HepG2 (cell line): ENCODE measurements around the gene TMEM231. TPM values are rescaled to one million over a fixed set of nuclear protein-coding genes. Genes with fewer than 3 reads are reported as not detected.

Experiments
- ATAC-seq: fragments of 200-7000 bp; cut with Tn5 transposase; 3 replicates; pipeline ENCODE4 v1.9.1; 2020; ENCODE audit warnings: mild to moderate bottlenecking, moderate library complexity
- BruUV-seq: library from RNA; stranded (reverse); fragments of 400-500 nt; replicated peaks from 2 replicates; lab custom pipeline; 2021; lab: Mats Ljungman, UMichigan
- CTCF ChIA-PET: fragments of 300-600 bp; formaldehyde crosslinking; extraction: SDS; loops from one replicate; lab custom pipeline; 2021; ENCODE audit warnings: low total read pairs, inconsistent platforms, low intra/inter-chr PET ratio; lab: Yijun Ruan, JAX
- POLR2A ChIA-PET: fragments of 350-600 bp; sonication (Branson Sonifier 250); formaldehyde crosslinking; loops from one replicate; lab custom pipeline; 2020; ENCODE audit warnings: antibody characterized with exemption, inconsistent platforms; lab: Yijun Ruan, JAX
- DNase-seq: peaks from one replicate; pipeline ENCODE4 v3.0.0-alpha.2; 2015; ENCODE audit warnings: low spot score
- FAIRE-seq: peaks from 3 replicates; lab custom pipeline; 2011; peaks lifted over from hg19 to GRCh38; lab: Jason Lieb, UNC
- H2AFZ ChIP-seq: one replicate; pipeline ENCODE4 v1.6.1; 2011; ENCODE audit warnings: low read length, inconsistent platforms
- H3K27ac ChIP-seq: fragments of 300-600 bp; 3 replicates; pipeline ENCODE4 v1.8.0; 2011; ENCODE audit warnings: mixed run types, mild to moderate bottlenecking, mixed read lengths, low read length, inconsistent platforms; ENCODE audit not compliant: insufficient read depth; ENCODE audit errors: extremely low read length
- H3K27me3 ChIP-seq, 2 experiments: fragments of 200-600 bp in 1 of 2; 2 replicates in 1 of 2; 3 replicates in 1 of 2; pipeline versions ENCODE4 v1.6.0 to v1.8.0; 2011; ENCODE audit warnings: low read length in 2 of 2, mild to moderate bottlenecking in 2 of 2, moderate library complexity in 2 of 2, inconsistent platforms in 1 of 2; ENCODE audit not compliant: insufficient read depth in 2 of 2, control insufficient read depth in 1 of 2
- H3K36me3 ChIP-seq, 2 experiments: fragments of 200-600 bp in 1 of 2; replicated peaks in 1 of 2; 2 replicates in 1 of 2; 3 replicates in 1 of 2; pipeline versions ENCODE4 v1.5.1 to v1.8.0; 2011; ENCODE audit warnings: low read length in 2 of 2, inconsistent platforms in 1 of 2; ENCODE audit not compliant: insufficient read depth in 2 of 2, control insufficient read depth in 1 of 2
- H3K4me1 ChIP-seq: 2 replicates; pipeline ENCODE4 v1.5.1; 2012; ENCODE audit warnings: low read length, inconsistent platforms; ENCODE audit not compliant: insufficient read depth
- H3K4me2 ChIP-seq: 2 replicates; pipeline ENCODE4 v1.6.0; 2011; ENCODE audit warnings: low read depth, low read length, inconsistent platforms
- H3K4me3 ChIP-seq, 3 experiments: fragments of 200-600 bp in 1 of 3; sonication (generic), shearing (Covaris generic) in 1 of 3; replicated peaks in 1 of 3; 2 replicates each; pipeline ENCODE4 v1.5.1; 2011 to 2016; ENCODE audit warnings: low read length in 3 of 3, inconsistent platforms in 2 of 3, low read depth in 2 of 3, mild to moderate bottlenecking in 2 of 3, control low read depth in 1 of 3, mixed read lengths in 1 of 3; ENCODE audit not compliant: insufficient read depth in 1 of 3
- H3K79me2 ChIP-seq: one replicate; pipeline ENCODE4 v1.6.1; 2011; ENCODE audit warnings: low read length, inconsistent platforms; ENCODE audit not compliant: insufficient read depth
- H3K9ac ChIP-seq: 2 replicates; pipeline ENCODE4 v1.6.0; 2011; ENCODE audit warnings: mild to moderate bottlenecking, low read depth, low read length, inconsistent platforms; ENCODE audit not compliant: insufficient read depth
- H3K9me3 ChIP-seq: 2 replicates; pipeline ENCODE4 v1.5.1; 2012; ENCODE audit warnings: mild to moderate bottlenecking, low read length
- H4K20me1 ChIP-seq: 2 replicates; pipeline ENCODE4 v1.6.0; 2011; ENCODE audit warnings: inconsistent platforms, mild to moderate bottlenecking, low read length, moderate library complexity; ENCODE audit not compliant: insufficient read depth
- AKAP8 ChIP-seq: sonication (generic); formaldehyde crosslinking; IDR thresholded peaks from 2 replicates; pipeline ENCODE4 v1.5.1; 2020; ENCODE audit warnings: mild to moderate bottlenecking, missing genetic modification reagents
- CTCF ChIP-seq: sonication (generic); formaldehyde crosslinking; IDR thresholded peaks from 2 replicates; pipeline ENCODE4 v1.5.0; 2020; ENCODE audit warnings: mild to moderate bottlenecking, missing genetic modification reagents, moderate library complexity
- FOXA1 ChIP-seq, 2 experiments: fragments of 450-650 bp in 1 of 2; sonication (generic) in 1 of 2; formaldehyde crosslinking in 1 of 2; IDR thresholded peaks; 2 replicates each; pipeline versions ENCODE4 v1.4.0 to v1.6.1; 2016 to 2020; ENCODE audit warnings: missing genetic modification reagents in 1 of 2
- GLI4 ChIP-seq: sonication (generic); formaldehyde crosslinking; IDR thresholded peaks from 2 replicates; pipeline ENCODE4 v1.5.1; 2020; ENCODE audit warnings: missing genetic modification reagents, mild to moderate bottlenecking, moderate library complexity, borderline replicate concordance
- GTF2F1 ChIP-seq: fragments of 150-350 bp; IDR thresholded peaks from 2 replicates; pipeline ENCODE4 v1.6.1; 2014; ENCODE audit warnings: low read length
- KLF13 ChIP-seq: sonication (generic); formaldehyde crosslinking; IDR thresholded peaks from 2 replicates; pipeline ENCODE4 v1.4.0; 2020; ENCODE audit warnings: mild to moderate bottlenecking, missing genetic modification reagents
- MXD3 ChIP-seq: IDR thresholded peaks from 2 replicates; pipeline ENCODE4 v1.6.1; 2016; ENCODE audit warnings: mild to moderate bottlenecking, missing biosample characterization, missing genetic modification reagents
- NCOA5 ChIP-seq: sonication (generic); formaldehyde crosslinking; IDR thresholded peaks from 2 replicates; pipeline ENCODE4 v1.4.0; 2020; ENCODE audit warnings: missing genetic modification reagents
- PCBP2 ChIP-seq: fragments of 200-400 bp; formaldehyde crosslinking; optimal IDR thresholded peaks from 2 replicates; pipeline ENCODE3; 2018; ENCODE audit warnings: low read length, low read depth; ENCODE audit not compliant: poor library complexity, severe bottlenecking
- RFXAP ChIP-seq: sonication (generic); formaldehyde crosslinking; IDR thresholded peaks from 2 replicates; pipeline ENCODE4 v1.4.0; 2020; ENCODE audit warnings: missing genetic modification reagents, borderline replicate concordance
- ZNF230 ChIP-seq: sonication (generic); formaldehyde crosslinking; IDR thresholded peaks from 2 replicates; pipeline ENCODE4 v1.4.0; 2020; ENCODE audit warnings: mild to moderate bottlenecking, missing genetic modification reagents
- ZNF546 ChIP-seq: sonication (generic); formaldehyde crosslinking; conservative IDR thresholded peaks from 2 replicates; pipeline ENCODE4 v1.8.1; 2023; ENCODE audit warnings: mild to moderate bottlenecking, missing genetic modification reagents
- ZNF562 ChIP-seq: sonication (generic); formaldehyde crosslinking; IDR thresholded peaks from 2 replicates; pipeline ENCODE4 v1.8.0; 2022; ENCODE audit warnings: missing genetic modification reagents, borderline replicate concordance
- WGBS: methylation state at CpG from one replicate; pipeline ENCODE4 v1.1.6; 2017; ENCODE audit warnings: low lambda C conversion rate; 5-methylcytosine and 5-hydroxymethylcytosine counted together
- in situ Hi-C: cut with HindIII; loops from 2 replicates; pipeline ENCODE4 v1.10.0; 2017; ENCODE audit warnings: low pct_unique_long_range_greater_than_20kb; ENCODE audit not compliant: extremely low pct_ligation_motif_present
- intact Hi-C: fragments of 100-400 bp; cut with micrococcal nuclease; formaldehyde crosslinking; loops from one replicate; pipeline ENCODE4 v1.10.0; 2022; ENCODE audit not compliant: unreplicated experiment
- polyA plus RNA-seq, 8 experiments: library from polyadenylated mRNA; depleted of rRNA in 3 of 8; stranded (reverse) in 7 of 8; unstranded in 1 of 8; fragments of >200 nt; fragmentation: Illumina TruSeq in 4 of 8; extraction: Trizol in 4 of 8; gene quantifications; 2 replicates each; pipeline versions ENCODE4 v1.2.1 to v1.2.3, GENCODE V29; 2011 to 2016; ENCODE audit warnings: low read depth in 4 of 8, missing spikeins in 1 of 8, mixed read lengths in 1 of 8; ENCODE audit not compliant: insufficient read depth in 1 of 8
- total RNA-seq, 5 experiments: library from RNA; depleted of rRNA; stranded (reverse); fragments of >200 nt; fragmentation: Illumina TruSeq; extraction: Trizol; gene quantifications; 2 replicates each; pipeline ENCODE4 v1.2.3, GENCODE V29; 2016; ENCODE audit warnings: low read depth in 1 of 5
- TF ChIP-seq, protein P1 (sequence below): sonication (generic); formaldehyde crosslinking; IDR thresholded peaks from 2 replicates; pipeline ENCODE4 v1.9.0; 2022; ENCODE audit warnings: low read depth, missing genetic modification reagents
- TF ChIP-seq, protein P2 (sequence below): sonication (generic); formaldehyde crosslinking; IDR thresholded peaks from 2 replicates; pipeline ENCODE4 v1.9.0; 2021; ENCODE audit warnings: missing genetic modification reagents, mild to moderate bottlenecking, borderline replicate concordance

TMEM231 gene
- total and polyA plus RNA-seq, 2 of the 13 experiments (the other 11 are each of a cell fraction or from before 2014, with no cell fraction given), result 3.5 to 7.4 TPM

DNA sequence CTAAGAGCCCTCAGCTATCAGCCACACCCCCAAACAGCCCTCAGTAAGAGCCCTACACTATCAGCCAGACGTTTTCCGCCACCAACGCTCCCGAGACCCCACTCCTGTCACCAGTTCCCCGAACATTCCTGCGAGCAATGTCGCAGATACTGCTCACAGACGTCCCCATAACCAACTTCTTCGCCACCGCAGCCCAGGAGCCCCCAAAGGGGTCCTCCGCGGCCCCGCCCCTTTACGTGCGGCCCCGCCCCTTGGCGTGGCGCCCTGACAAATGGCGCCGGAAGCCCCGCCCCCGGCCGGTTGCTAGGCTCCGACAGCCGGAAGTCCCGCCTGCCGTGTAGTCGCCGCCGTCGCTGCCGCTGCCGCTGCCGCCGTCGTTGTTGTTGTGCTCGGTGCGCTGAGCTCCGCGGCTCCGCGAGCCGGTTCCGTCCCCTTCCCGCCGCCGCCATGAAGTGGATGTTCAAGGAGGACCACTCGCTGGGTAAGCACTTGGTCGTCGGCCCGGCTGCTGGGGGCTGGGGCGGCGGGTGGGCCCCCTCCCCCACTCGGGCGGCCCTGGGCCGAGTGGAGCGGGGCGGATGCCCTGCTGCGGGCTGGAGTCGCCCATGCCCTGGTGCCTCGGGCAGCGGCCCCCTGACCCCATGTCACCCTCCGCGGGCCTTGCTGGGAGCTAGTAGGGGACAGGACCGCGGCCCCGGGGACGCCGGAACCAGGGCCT is 10.1 kb upstream of the TMEM231 start, which contains the start of gene GABARAPL2:
Gene GABARAPL2 (plus strand): TSS at position 340 of the 718 bp plus-strand sequence. CDS start 108 bp downstream, at position 448.
- Histone ChIP-seq H3K9me3 (no peaks in the 10 kb centered on the region), H3K36me3 (peaks cover 10 to 32% of the 10 kb centered on the region in 2 experiments), H3K27ac (peak within 1 kb of the TSS; percentile 34), H3K4me1 (peaks cover 28% of the 10 kb centered on the region), H2AFZ (peak within 1 kb of the TSS; percentile 85), H3K79me2 (peaks cover 13% of the 10 kb centered on the region), H3K9ac (peak within 1 kb of the TSS; percentile 83), H3K4me2 (peak within 1 kb of the TSS; percentile 99), H4K20me1 (peaks cover 13% of the 10 kb centered on the region; the same call in 1 of the 2 replicates), H3K4me3 (peak within 1 kb of the TSS; percentile 87 to 96 (median 88)), H3K27me3 (peaks cover 0 to 4% of the 10 kb centered on the region in 2 experiments; a peak in 2 of 5 replicates)
- DNase-seq (peak; percentile 70), FAIRE-seq (no peak), ATAC-seq (peak; percentile 86)
- intact Hi-C loops, result loop anchor here (5.0 kb wide), 2 partner anchors 49 to 81 kb away; partner anchors contain the start of genes KARS1 and TERF2IP
- BruUV-seq, result no TSS peak
- ChIA-PET POLR2A (interaction anchor here (0.7 to 3.2 kb wide), 5 partner anchors 11 to 81 kb away, joined by 3 to 27 read pairs (median 16); partner anchors contain the start of genes ADAT1, CHST5, KARS1 and TERF2IP), CTCF (no interaction called here)
- under 1% methylated on average over 28 of the region's 69 CpGs for WGBS
- in situ Hi-C loops, result no loop called here
- TF ChIP-seq GLI4 (CRISPR knock-in tag) (peak; percentile 97; the same call in 1 of the 2 replicates), PCBP2 (no peak), KLF13 (CRISPR knock-in tag) (no peak), ZNF230 (no peak), NCOA5 (CRISPR knock-in tag) (no peak), FOXA1 (IDR thresholded peaks at IDR 0.05) (no peak), FOXA1 (CRISPR knock-in tag; IDR thresholded peaks at IDR 0.05) (0 out of 2 replicates have a peak, but pooled peaks have one; percentile 19), AKAP8 (CRISPR knock-in tag) (no peak; the same call in 1 of the 2 replicates), MXD3 (CRISPR knock-in tag) (peak; percentile 82), RFXAP (peak; percentile 88), GTF2F1 (no peak), CTCF (CRISPR knock-in tag) (no peak; the same call in 1 of the 2 replicates), ZNF562 (CRISPR knock-in tag) (no peak), ZNF546 (CRISPR knock-in tag) (peak; percentile 58; the same call in 1 of the 2 replicates)
- TF ChIP-seq, protein P1, sequence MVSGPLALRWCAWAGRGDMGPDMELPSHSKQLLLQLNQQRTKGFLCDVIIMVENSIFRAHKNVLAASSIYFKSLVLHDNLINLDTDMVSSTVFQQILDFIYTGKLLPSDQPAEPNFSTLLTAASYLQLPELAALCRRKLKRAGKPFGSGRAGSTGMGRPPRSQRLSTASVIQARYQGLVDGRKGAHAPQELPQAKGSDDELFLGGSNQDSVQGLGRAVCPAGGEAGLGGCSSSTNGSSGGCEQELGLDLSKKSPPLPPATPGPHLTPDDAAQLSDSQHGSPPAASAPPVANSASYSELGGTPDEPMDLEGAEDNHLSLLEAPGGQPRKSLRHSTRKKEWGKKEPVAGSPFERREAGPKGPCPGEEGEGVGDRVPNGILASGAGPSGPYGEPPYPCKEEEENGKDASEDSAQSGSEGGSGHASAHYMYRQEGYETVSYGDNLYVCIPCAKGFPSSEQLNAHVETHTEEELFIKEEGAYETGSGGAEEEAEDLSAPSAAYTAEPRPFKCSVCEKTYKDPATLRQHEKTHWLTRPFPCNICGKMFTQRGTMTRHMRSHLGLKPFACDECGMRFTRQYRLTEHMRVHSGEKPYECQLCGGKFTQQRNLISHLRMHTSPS (CRISPR knock-in tag), result no peak
- TF ChIP-seq, protein P2, sequence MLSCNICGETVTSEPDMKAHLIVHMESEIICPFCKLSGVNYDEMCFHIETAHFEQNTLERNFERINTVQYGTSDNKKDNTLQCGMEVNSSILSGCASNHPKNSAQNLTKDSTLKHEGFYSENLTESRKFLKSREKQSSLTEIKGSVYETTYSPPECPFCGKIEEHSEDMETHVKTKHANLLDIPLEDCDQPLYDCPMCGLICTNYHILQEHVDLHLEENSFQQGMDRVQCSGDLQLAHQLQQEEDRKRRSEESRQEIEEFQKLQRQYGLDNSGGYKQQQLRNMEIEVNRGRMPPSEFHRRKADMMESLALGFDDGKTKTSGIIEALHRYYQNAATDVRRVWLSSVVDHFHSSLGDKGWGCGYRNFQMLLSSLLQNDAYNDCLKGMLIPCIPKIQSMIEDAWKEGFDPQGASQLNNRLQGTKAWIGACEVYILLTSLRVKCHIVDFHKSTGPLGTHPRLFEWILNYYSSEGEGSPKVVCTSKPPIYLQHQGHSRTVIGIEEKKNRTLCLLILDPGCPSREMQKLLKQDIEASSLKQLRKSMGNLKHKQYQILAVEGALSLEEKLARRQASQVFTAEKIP (CRISPR knock-in tag), result no peak
